Smooth muscle cell (in vitro differentiated cells): ENCODE results near the gene KAZN. TPM values are rescaled to one million over a fixed set of nuclear protein-coding genes. Genes with fewer than 3 reads are reported as not detected.

Experiments
- DNase-seq: peaks from one replicate; lab custom pipeline; 2025; ENCODE audit not compliant: unreplicated experiment; lab: John Stamatoyannopoulos, UW
- H2AFZ ChIP-seq: fragments of 200-600 bp; sonication (generic); 2 replicates; pipeline ENCODE4 v1.6.0; 2016; ENCODE audit warnings: antibody characterized with exemption, low read depth, mild to moderate bottlenecking
- H3F3A ChIP-seq: fragments of 200-600 bp; sonication (generic); 2 replicates; pipeline ENCODE4 v1.6.0; 2017; ENCODE audit warnings: antibody characterized with exemption, low read depth
- H3K27ac ChIP-seq: fragments of 200-600 bp; sonication (generic); 2 replicates; pipeline ENCODE4 v1.5.1; 2016; ENCODE audit warnings: low read depth, mild to moderate bottlenecking
- H3K27me3 ChIP-seq: fragments of 200-600 bp; sonication (generic); 2 replicates; pipeline ENCODE4 v1.6.1; 2016; ENCODE audit warnings: low read depth, mild to moderate bottlenecking
- H3K36me3 ChIP-seq: fragments of 200-600 bp; sonication (generic); 2 replicates; pipeline ENCODE4 v1.5.1; 2016; ENCODE audit warnings: low read depth
- H3K4me1 ChIP-seq: fragments of 200-600 bp; sonication (generic); 2 replicates; pipeline ENCODE4 v1.5.1; 2016; ENCODE audit warnings: low read depth
- H3K4me2 ChIP-seq: fragments of 200-600 bp; sonication (generic); 2 replicates; pipeline ENCODE4 v1.6.0; 2016; ENCODE audit warnings: mild to moderate bottlenecking
- H3K4me3 ChIP-seq: fragments of 200-600 bp; sonication (generic); 2 replicates; pipeline ENCODE4 v1.5.1; 2016; ENCODE audit warnings: mild to moderate bottlenecking
- H3K79me2 ChIP-seq: fragments of 200-600 bp; sonication (generic); 2 replicates; pipeline ENCODE4 v1.6.0; 2016; ENCODE audit warnings: low read depth, mild to moderate bottlenecking
- H3K9ac ChIP-seq: fragments of 200-600 bp; sonication (generic); 2 replicates; pipeline ENCODE4 v1.6.0; 2016; ENCODE audit warnings: low read depth
- H3K9me3 ChIP-seq: fragments of 200-600 bp; sonication (generic); replicated peaks from 2 replicates; pipeline ENCODE4 v1.5.1; 2016; ENCODE audit warnings: low read depth
- H4K20me1 ChIP-seq: fragments of 200-600 bp; sonication (generic); 2 replicates; pipeline ENCODE4 v1.6.0; 2016; ENCODE audit warnings: low read depth
- CTCF ChIP-seq: fragments of 200-600 bp; sonication (generic); IDR thresholded peaks from 2 replicates; pipeline ENCODE4 v1.5.1; 2017; ENCODE audit warnings: borderline replicate concordance, mild to moderate bottlenecking, antibody characterized with exemption; ENCODE audit not compliant: insufficient read depth, poor library complexity, severe bottlenecking
- WGBS: methylation state at CpG from one replicate; pipeline ENCODE4 v1.1.7; 2016; ENCODE audit warnings: low lambda C conversion rate; 5-methylcytosine and 5-hydroxymethylcytosine counted together
- polyA plus RNA-seq: library from polyadenylated mRNA; unstranded; fragments of >200 nt; fragmentation: Nextera tagmentation; extraction: Ambion mirVana; gene quantifications from 2 replicates; pipeline ENCODE4 v1.2.1, GENCODE V29; 2016
- total RNA-seq: library from RNA; depleted of rRNA; stranded (reverse); fragments of >200 nt; gene quantifications from 2 replicates; pipeline ENCODE4 v1.2.3, GENCODE V29; 2014

Gene KAZN
- total and polyA plus RNA-seq, 2 experiments from 2014 or later, result 6.3 to 8.2 TPM

GRCh38 chr1:14600405-14601112 lies 2.1 kb downstream of the KAZN start:
- peaks cover 41% of the 10 kb centered on the region for H3K4me1 ChIP-seq
- no peaks in the 10 kb centered on the region for H3K9me3 ChIP-seq
- H3K4me3 ChIP-seq, result no peak overlapping the region
- no peak for TF ChIP-seq CTCF
- 26% methylated on average over 12 of the region's 12 CpGs for whole genome bisulfite sequencing
- no peaks in the 10 kb centered on the region for H3K79me2 ChIP-seq
- H3K9ac ChIP-seq, result no peak overlapping the region
- no peaks in the 10 kb centered on the region for H3F3A ChIP-seq
- H3K27ac ChIP-seq, result no peak overlapping the region
- no peak for DNase-seq
- H2AFZ ChIP-seq, result no peak overlapping the region
- H3K27me3 ChIP-seq, result peaks cover 61% of the 10 kb centered on the region
- H3K4me2 ChIP-seq, result no peak overlapping the region
- no peaks in the 10 kb centered on the region for H4K20me1 ChIP-seq
- H3K36me3 ChIP-seq, result no peaks in the 10 kb centered on the region

- Histone ChIP-seq H3K27me3 (peaks cover 58% of the 10 kb centered on the region), H2AFZ (no peak overlapping the region), H3K79me2 (no peaks in the 10 kb centered on the region), H3K4me1 (peaks cover 41% of the 10 kb centered on the region), H4K20me1 (no peaks in the 10 kb centered on the region), H3K9ac (no peak overlapping the region), H3F3A (no peaks in the 10 kb centered on the region), H3K4me2 (peak overlapping the region; percentile 51), H3K27ac (no peak overlapping the region), H3K36me3 (no peaks in the 10 kb centered on the region), H3K4me3 (no peak overlapping the region), H3K9me3 (no peaks in the 10 kb centered on the region)
- DNase-seq, result no peak
- TF ChIP-seq CTCF, result no peak
- 29% methylated on average over 9 of the region's 9 CpGs for WGBS
These were observed 3.7 kb downstream of the KAZN start for GRCh38 chr1:14602136-14602535.

- Histone ChIP-seq H3K27ac (no peak overlapping the region), H3K9ac (no peak overlapping the region), H3F3A (no peaks in the 10 kb centered on the region), H3K36me3 (no peaks in the 10 kb centered on the region), H4K20me1 (no peaks in the 10 kb centered on the region), H3K4me3 (no peak overlapping the region), H3K9me3 (no peaks in the 10 kb centered on the region), H2AFZ (no peak overlapping the region), H3K27me3 (peaks cover 48% of the 10 kb centered on the region), H3K4me1 (peaks cover 37% of the 10 kb centered on the region), H3K4me2 (no peak overlapping the region), H3K79me2 (no peaks in the 10 kb centered on the region)
- no peak for TF ChIP-seq CTCF
- no peak for DNase-seq
- 93% methylated on average over 2 of the region's 2 CpGs for WGBS
These were observed 5.2 kb downstream of the KAZN start for GRCh38 chr1:14603645-14604044.

- Histone ChIP-seq H3K27me3 (peaks cover 40% of the 10 kb centered on the region), H3K4me1 (peaks cover 36% of the 10 kb centered on the region), H3F3A (no peaks in the 10 kb centered on the region), H3K9ac (no peak overlapping the region), H3K9me3 (no peaks in the 10 kb centered on the region), H4K20me1 (no peaks in the 10 kb centered on the region), H3K36me3 (no peaks in the 10 kb centered on the region), H3K79me2 (no peaks in the 10 kb centered on the region), H2AFZ (no peak overlapping the region), H3K4me2 (no peak overlapping the region), H3K4me3 (no peak overlapping the region), H3K27ac (no peak overlapping the region)
- TF ChIP-seq CTCF, result no peak
- WGBS, result 94% methylated on average over 5 of the region's 5 CpGs
- no peak for DNase-seq
These were observed 5.9 kb downstream of the KAZN start for GRCh38 chr1:14604414-14604813.
